ENCODE measurements around the gene ABCD1. TPM values are rescaled to one million over a fixed set of nuclear protein-coding genes. Genes with fewer than 3 reads are reported as not detected.

Gene ABCD1
- total RNA-seq, 1 donor from 2014 or later = 0.79 TPM

- no peak overlapping the region for H2AFZ ChIP-seq (replicated peaks)
- TF ChIP-seq EZH2phosphoT487 (IDR thresholded peaks at IDR 0.05) (no peak), EZH2 (IDR thresholded peaks at IDR 0.05) (no peak)
- TF ChIP-seq, protein P1, sequence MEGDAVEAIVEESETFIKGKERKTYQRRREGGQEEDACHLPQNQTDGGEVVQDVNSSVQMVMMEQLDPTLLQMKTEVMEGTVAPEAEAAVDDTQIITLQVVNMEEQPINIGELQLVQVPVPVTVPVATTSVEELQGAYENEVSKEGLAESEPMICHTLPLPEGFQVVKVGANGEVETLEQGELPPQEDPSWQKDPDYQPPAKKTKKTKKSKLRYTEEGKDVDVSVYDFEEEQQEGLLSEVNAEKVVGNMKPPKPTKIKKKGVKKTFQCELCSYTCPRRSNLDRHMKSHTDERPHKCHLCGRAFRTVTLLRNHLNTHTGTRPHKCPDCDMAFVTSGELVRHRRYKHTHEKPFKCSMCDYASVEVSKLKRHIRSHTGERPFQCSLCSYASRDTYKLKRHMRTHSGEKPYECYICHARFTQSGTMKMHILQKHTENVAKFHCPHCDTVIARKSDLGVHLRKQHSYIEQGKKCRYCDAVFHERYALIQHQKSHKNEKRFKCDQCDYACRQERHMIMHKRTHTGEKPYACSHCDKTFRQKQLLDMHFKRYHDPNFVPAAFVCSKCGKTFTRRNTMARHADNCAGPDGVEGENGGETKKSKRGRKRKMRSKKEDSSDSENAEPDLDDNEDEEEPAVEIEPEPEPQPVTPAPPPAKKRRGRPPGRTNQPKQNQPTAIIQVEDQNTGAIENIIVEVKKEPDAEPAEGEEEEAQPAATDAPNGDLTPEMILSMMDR (IDR thresholded peaks at IDR 0.05) = no peak
- H3K4me3 ChIP-seq = no peak overlapping the region
- Mint-ChIP-seq H3K36me3 (peaks cover 18% of the 10 kb centered on the region), H3K27me3 (ENCODE audit: insufficient read depth, low read depth) (peaks cover 3% of the 10 kb centered on the region), H3K9me3 (peaks cover 40% of the 10 kb centered on the region), H3K27ac (no peak overlapping the region), H3K4me3 (no peak overlapping the region), H3K4me1 (peaks cover 18% of the 10 kb centered on the region)
- no peak overlapping the region for H3K27ac ChIP-seq
- H3K9ac ChIP-seq = no peak overlapping the region
- peaks cover 14% of the 10 kb centered on the region for H4K20me1 ChIP-seq (ENCODE audit: low read depth)
- H3K9me3 ChIP-seq (ENCODE audit: low read depth) = no peaks in the 10 kb centered on the region
- no peaks in the 10 kb centered on the region for H3K27me3 ChIP-seq
- peaks cover 4% of the 10 kb centered on the region for H3K4me1 ChIP-seq
- no peak for DNase-seq (ENCODE audit: low spot score)
- H3K4me2 ChIP-seq = no peak overlapping the region
- no peaks in the 10 kb centered on the region for H3F3A ChIP-seq (ENCODE audit: low read depth)
- no peaks in the 10 kb centered on the region for H3K36me3 ChIP-seq
- H3K79me2 ChIP-seq (ENCODE audit: low read depth) = no peaks in the 10 kb centered on the region
Observed at GRCh38 chrX:153731117-153731844, 6.6 kb downstream of the ABCD1 start.

GRCh38 chrX:153731845-153732215, 7.2 kb downstream of the ABCD1 start:
- no peak overlapping the region for H2AFZ ChIP-seq (replicated peaks)
- Mint-ChIP-seq H3K27me3 (ENCODE audit: insufficient read depth, low read depth) (peaks cover 3% of the 10 kb centered on the region), H3K27ac (no peak overlapping the region), H3K9me3 (peaks cover 43% of the 10 kb centered on the region), H3K36me3 (peaks cover 18% of the 10 kb centered on the region), H3K4me3 (no peak overlapping the region), H3K4me1 (peaks cover 17% of the 10 kb centered on the region)
- peaks cover 4% of the 10 kb centered on the region for H3K4me1 ChIP-seq
- H3K9ac ChIP-seq = no peak overlapping the region
- no peaks in the 10 kb centered on the region for H3K27me3 ChIP-seq
- no peaks in the 10 kb centered on the region for H3K36me3 ChIP-seq
- no peak overlapping the region for H3K27ac ChIP-seq
- no peak overlapping the region for H3K4me2 ChIP-seq
- H4K20me1 ChIP-seq (ENCODE audit: low read depth) = peaks cover 11% of the 10 kb centered on the region
- no peaks in the 10 kb centered on the region for H3F3A ChIP-seq (ENCODE audit: low read depth)
- H3K4me3 ChIP-seq = no peak overlapping the region
- H3K9me3 ChIP-seq (ENCODE audit: low read depth) = no peaks in the 10 kb centered on the region
- H3K79me2 ChIP-seq (ENCODE audit: low read depth) = no peaks in the 10 kb centered on the region
- no peak for DNase-seq (ENCODE audit: low spot score)
- TF ChIP-seq EZH2 (IDR thresholded peaks at IDR 0.05) (no peak), EZH2phosphoT487 (IDR thresholded peaks at IDR 0.05) (no peak)
- TF ChIP-seq, protein P1 (IDR thresholded peaks at IDR 0.05) = no peak

GRCh38 chrX:153732401-153732800, 7.7 kb downstream of the ABCD1 start:
- H3K4me3 Mint-ChIP-seq = no peak overlapping the region
- TF ChIP-seq EZH2phosphoT487 (IDR thresholded peaks at IDR 0.05) (no peak), EZH2 (IDR thresholded peaks at IDR 0.05) (no peak)
- TF ChIP-seq, protein P1 (IDR thresholded peaks at IDR 0.05) = no peak
- Histone ChIP-seq H2AFZ (replicated peaks) (no peak overlapping the region), H3K4me3 (no peak overlapping the region), H3K36me3 (no peaks in the 10 kb centered on the region), H4K20me1 (ENCODE audit: low read depth) (peaks cover 5% of the 10 kb centered on the region), H3K4me2 (no peak overlapping the region), H3K4me1 (no peaks in the 10 kb centered on the region), H3K79me2 (ENCODE audit: low read depth) (no peaks in the 10 kb centered on the region), H3F3A (ENCODE audit: low read depth) (no peaks in the 10 kb centered on the region), H3K27ac (no peak overlapping the region), H3K9ac (no peak overlapping the region), H3K9me3 (ENCODE audit: low read depth) (no peaks in the 10 kb centered on the region), H3K27me3 (no peaks in the 10 kb centered on the region)
- peaks cover 43% of the 10 kb centered on the region for H3K9me3 Mint-ChIP-seq
- peaks cover 3% of the 10 kb centered on the region for H3K27me3 Mint-ChIP-seq (ENCODE audit: insufficient read depth, low read depth)
- no peak overlapping the region for H3K27ac Mint-ChIP-seq
- H3K36me3 Mint-ChIP-seq = peaks cover 18% of the 10 kb centered on the region
- H3K4me1 Mint-ChIP-seq = peaks cover 11% of the 10 kb centered on the region
- DNase-seq (ENCODE audit: low spot score) = no peak

Measured in neural progenitor cell (in vitro differentiated cells).